ENCODE measurements around the gene PIPOX.

Gene PIPOX

GRCh38 chr17:29048440-29049368, 5.8 kb downstream of the PIPOX start:
- POLR2A ChIA-PET, result interaction anchor here (1.6 kb wide), 1 partner anchor 10 kb away, joined by 7 read pairs; no protein-coding TSS in a partner anchor
- TF ChIP-seq FOXM1 (IDR thresholded peaks at IDR 0.05; ENCODE audit: borderline replicate concordance) (no peak), LEF1 (IDR thresholded peaks at IDR 0.05; ENCODE audit: borderline replicate concordance) (no peak), TARDBP (IDR thresholded peaks at IDR 0.05) (no peak), FOXK2 (IDR thresholded peaks at IDR 0.05) (no peak), HDGF (IDR thresholded peaks at IDR 0.05; ENCODE audit: borderline replicate concordance) (no peak), ARNT (IDR thresholded peaks at IDR 0.05) (no peak), ELF4 (IDR thresholded peaks at IDR 0.05) (no peak), L3MBTL2 (conservative IDR thresholded peaks at IDR 0.05) (no peak), SP1 (IDR thresholded peaks at IDR 0.05) (no peak), ZNF384 (IDR thresholded peaks at IDR 0.05) (no peak), BHLHE40 (IDR thresholded peaks at IDR 0.05; ENCODE audit: borderline replicate concordance) (no peak), CTBP1 (IDR thresholded peaks at IDR 0.05; ENCODE audit: borderline replicate concordance) (no peak), SUZ12 (IDR thresholded peaks at IDR 0.05) (no peak), FOXA1 (IDR thresholded peaks at IDR 0.05) (no peak), NFRKB (IDR thresholded peaks at IDR 0.05) (no peak)
- TF ChIP-seq, protein P1, sequence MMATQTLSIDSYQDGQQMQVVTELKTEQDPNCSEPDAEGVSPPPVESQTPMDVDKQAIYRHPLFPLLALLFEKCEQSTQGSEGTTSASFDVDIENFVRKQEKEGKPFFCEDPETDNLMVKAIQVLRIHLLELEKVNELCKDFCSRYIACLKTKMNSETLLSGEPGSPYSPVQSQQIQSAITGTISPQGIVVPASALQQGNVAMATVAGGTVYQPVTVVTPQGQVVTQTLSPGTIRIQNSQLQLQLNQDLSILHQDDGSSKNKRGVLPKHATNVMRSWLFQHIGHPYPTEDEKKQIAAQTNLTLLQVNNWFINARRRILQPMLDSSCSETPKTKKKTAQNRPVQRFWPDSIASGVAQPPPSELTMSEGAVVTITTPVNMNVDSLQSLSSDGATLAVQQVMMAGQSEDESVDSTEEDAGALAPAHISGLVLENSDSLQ (IDR thresholded peaks at IDR 0.05), result no peak
- DNase-seq (ENCODE audit: extremely low spot score), result no peak
- CTCF ChIA-PET, result interaction anchor here (0.6 to 1.7 kb wide), 5 partner anchors 68 to 387 kb away, joined by 3 to 7 read pairs (median 3); partner anchors contain the start of gene SUPT6H

DNA sequence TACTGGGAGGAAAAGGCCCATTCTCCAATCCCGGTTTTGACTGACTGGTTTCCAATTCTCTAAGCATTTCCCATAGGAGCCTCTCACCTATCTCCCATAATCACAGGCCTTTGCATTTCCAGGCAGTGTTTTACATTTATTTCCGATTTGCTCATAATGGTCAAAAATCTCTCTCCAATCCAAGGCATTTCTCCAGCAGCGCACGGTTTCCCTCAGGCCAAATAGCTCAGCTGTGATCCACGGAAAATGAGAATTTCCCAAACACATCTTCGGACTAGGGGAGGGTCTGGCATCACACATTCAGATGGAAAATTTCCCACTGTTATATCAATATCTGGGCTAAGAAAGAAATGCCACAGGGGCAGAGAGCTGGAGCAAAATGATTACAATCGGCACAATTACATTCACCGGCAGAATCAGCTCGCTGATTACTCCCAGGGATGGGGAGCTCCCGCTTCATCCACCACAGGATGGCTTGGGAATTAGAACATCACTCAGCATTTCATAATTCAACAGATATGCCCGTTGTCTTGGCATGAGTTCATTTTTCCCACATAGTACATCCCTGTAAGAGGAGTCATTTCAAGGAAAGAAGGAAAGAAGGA, 6.7 kb downstream of the PIPOX start:
- CTCF ChIA-PET, result no interaction called here
- TF ChIP-seq FOXA1 (IDR thresholded peaks at IDR 0.05), result no peak
- no peak for TF ChIP-seq ARNT (IDR thresholded peaks at IDR 0.05)
- no peak for TF ChIP-seq L3MBTL2 (conservative IDR thresholded peaks at IDR 0.05)
- TF ChIP-seq CTBP1 (IDR thresholded peaks at IDR 0.05; ENCODE audit: borderline replicate concordance), result no peak
- no peak for TF ChIP-seq FOXM1 (IDR thresholded peaks at IDR 0.05; ENCODE audit: borderline replicate concordance)
- TF ChIP-seq FOXK2 (IDR thresholded peaks at IDR 0.05), result no peak
- no peak for TF ChIP-seq SP1 (IDR thresholded peaks at IDR 0.05)
- TF ChIP-seq, protein P1 (IDR thresholded peaks at IDR 0.05), result no peak
- no peak for TF ChIP-seq ELF4 (IDR thresholded peaks at IDR 0.05)
- TF ChIP-seq NFRKB (IDR thresholded peaks at IDR 0.05), result no peak
- no peak for TF ChIP-seq BHLHE40 (IDR thresholded peaks at IDR 0.05; ENCODE audit: borderline replicate concordance)
- no peak for TF ChIP-seq ZNF384 (IDR thresholded peaks at IDR 0.05)
- TF ChIP-seq HDGF (IDR thresholded peaks at IDR 0.05; ENCODE audit: borderline replicate concordance), result no peak
- TF ChIP-seq SUZ12 (IDR thresholded peaks at IDR 0.05), result no peak
- no peak for TF ChIP-seq TARDBP (IDR thresholded peaks at IDR 0.05)
- DNase-seq (ENCODE audit: extremely low spot score), result no peak
- POLR2A ChIA-PET, result no interaction called here

GRCh38 chr17:29050176-29050575, 7.2 kb downstream of the PIPOX start:
- CTCF ChIA-PET, result no interaction called here
- no peak for DNase-seq (ENCODE audit: extremely low spot score)
- POLR2A ChIA-PET, result no interaction called here
- TF ChIP-seq LEF1 (IDR thresholded peaks at IDR 0.05; ENCODE audit: borderline replicate concordance), result no peak
- TF ChIP-seq SP1 (IDR thresholded peaks at IDR 0.05), result no peak

GRCh38 chr17:29051194-29051593, 8.3 kb downstream of the PIPOX start:
- ChIA-PET POLR2A (interaction anchor here (0.7 kb wide), 1 partner anchor 17 kb away, joined by 3 read pairs; no protein-coding TSS in a partner anchor), CTCF (no interaction called here)
- no peak for DNase-seq (ENCODE audit: extremely low spot score)
- TF ChIP-seq NFRKB (IDR thresholded peaks at IDR 0.05) (no peak), SUZ12 (IDR thresholded peaks at IDR 0.05) (no peak), LEF1 (IDR thresholded peaks at IDR 0.05; ENCODE audit: borderline replicate concordance) (no peak), ELF4 (IDR thresholded peaks at IDR 0.05) (no peak), TARDBP (IDR thresholded peaks at IDR 0.05) (no peak), ZNF384 (IDR thresholded peaks at IDR 0.05) (no peak), SP1 (IDR thresholded peaks at IDR 0.05) (no peak), FOXM1 (IDR thresholded peaks at IDR 0.05; ENCODE audit: borderline replicate concordance) (no peak), HDGF (IDR thresholded peaks at IDR 0.05; ENCODE audit: borderline replicate concordance) (no peak), FOXA1 (IDR thresholded peaks at IDR 0.05) (no peak), L3MBTL2 (conservative IDR thresholded peaks at IDR 0.05) (no peak)

DNA sequence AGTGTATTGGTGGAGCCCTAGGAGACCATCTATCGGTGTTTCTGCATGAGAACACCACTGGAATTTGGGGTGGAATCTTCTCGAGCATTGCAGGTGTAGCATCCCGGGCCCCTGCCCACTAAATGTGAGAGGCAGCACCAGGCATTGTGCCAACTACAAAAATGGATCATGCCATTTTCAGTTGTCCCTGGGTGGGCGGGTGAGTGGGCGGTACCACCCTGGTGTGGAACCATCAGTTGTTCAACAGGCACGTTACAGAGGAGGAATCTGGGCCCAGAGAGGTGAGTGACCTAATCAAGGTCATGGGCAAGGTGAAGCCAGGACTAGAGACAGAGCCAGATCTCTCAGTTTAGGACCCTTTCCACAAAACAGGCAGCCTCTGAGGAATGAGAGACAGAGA, 8.8 kb downstream of the PIPOX start:
- DNase-seq (ENCODE audit: extremely low spot score), result no peak
- CTCF ChIA-PET, result no interaction called here
- POLR2A ChIA-PET, result no interaction called here
- TF ChIP-seq LEF1 (IDR thresholded peaks at IDR 0.05; ENCODE audit: borderline replicate concordance) (no peak), SP1 (IDR thresholded peaks at IDR 0.05) (no peak), NFRKB (IDR thresholded peaks at IDR 0.05) (no peak), FOXA1 (IDR thresholded peaks at IDR 0.05) (no peak), TARDBP (IDR thresholded peaks at IDR 0.05) (no peak), ARNT (IDR thresholded peaks at IDR 0.05) (no peak), FOXM1 (IDR thresholded peaks at IDR 0.05; ENCODE audit: borderline replicate concordance) (no peak), ELF4 (IDR thresholded peaks at IDR 0.05) (no peak)

GRCh38 chr17:29054835-29055234, 11.9 kb downstream of the PIPOX start:
- no peak for TF ChIP-seq HDGF (IDR thresholded peaks at IDR 0.05; ENCODE audit: borderline replicate concordance)
- TF ChIP-seq CTBP1 (IDR thresholded peaks at IDR 0.05; ENCODE audit: borderline replicate concordance), result no peak
- no peak for TF ChIP-seq SP1 (IDR thresholded peaks at IDR 0.05)
- TF ChIP-seq FOXM1 (IDR thresholded peaks at IDR 0.05; ENCODE audit: borderline replicate concordance), result no peak
- TF ChIP-seq FOXK2 (IDR thresholded peaks at IDR 0.05), result no peak
- no peak for TF ChIP-seq L3MBTL2 (conservative IDR thresholded peaks at IDR 0.05)
- no peak for TF ChIP-seq SUZ12 (IDR thresholded peaks at IDR 0.05)
- TF ChIP-seq ARNT (IDR thresholded peaks at IDR 0.05), result no peak
- no peak for TF ChIP-seq ZNF384 (IDR thresholded peaks at IDR 0.05)
- TF ChIP-seq TARDBP (IDR thresholded peaks at IDR 0.05), result no peak
- TF ChIP-seq NFRKB (IDR thresholded peaks at IDR 0.05), result no peak
- no peak for TF ChIP-seq FOXA1 (IDR thresholded peaks at IDR 0.05)
- TF ChIP-seq ELF4 (IDR thresholded peaks at IDR 0.05), result no peak
- TF ChIP-seq, protein P1 (IDR thresholded peaks at IDR 0.05), result no peak
- DNase-seq (ENCODE audit: extremely low spot score), result no peak
- CTCF ChIA-PET, result interaction anchor here (0.6 to 1.1 kb wide), 2 partner anchors 38 to 165 kb away, joined by 3 read pairs; no protein-coding TSS in a partner anchor
- POLR2A ChIA-PET, result no interaction called here

Measured in HEK293T (cell line).